Mammary epithelial cell (primary cell): ENCODE data around the gene ELK1.

Experiments used
- EZH2 ChIP-seq: IDR thresholded peaks from 2 replicates; pipeline ENCODE4 v1.6.1; 2012; ENCODE audit warnings: low read length, inconsistent platforms, borderline replicate concordance
- TF ChIP-seq, protein P1 (sequence below), 2 donors: IDR thresholded peaks in 1 of 2; conservative IDR thresholded peaks in 1 of 2; 2 replicates each; pipeline ENCODE4 v1.5.1; 2011 to 2012; ENCODE audit warnings: inconsistent platforms in 2 of 2, low read length in 2 of 2, mild to moderate bottlenecking in 2 of 2, control low read depth in 1 of 2, low read depth in 1 of 2; ENCODE audit not compliant: insufficient read depth in 1 of 2; ENCODE audit errors: extremely low read depth in 1 of 2

DNA sequence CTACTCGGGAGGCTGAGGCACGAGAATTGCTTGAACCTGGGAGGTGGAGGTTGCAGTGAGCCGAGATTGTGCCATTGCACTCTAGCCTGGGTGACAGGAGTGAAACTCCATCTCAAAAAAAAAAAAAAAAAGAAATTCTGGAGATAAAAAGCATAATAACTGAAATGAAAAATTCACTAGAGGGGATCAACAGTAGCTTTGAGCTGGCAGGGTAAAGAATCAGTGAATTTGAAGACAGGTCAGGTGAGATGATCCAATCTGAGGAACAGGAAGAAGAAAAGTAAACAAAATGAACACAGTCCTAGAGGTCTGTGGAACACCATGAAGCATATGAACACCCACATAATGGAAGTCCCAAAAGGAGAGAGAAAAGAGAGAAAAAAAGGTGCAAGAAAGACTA is 53.1 kb downstream of the ELK1 start:
- TF ChIP-seq, protein P1, sequence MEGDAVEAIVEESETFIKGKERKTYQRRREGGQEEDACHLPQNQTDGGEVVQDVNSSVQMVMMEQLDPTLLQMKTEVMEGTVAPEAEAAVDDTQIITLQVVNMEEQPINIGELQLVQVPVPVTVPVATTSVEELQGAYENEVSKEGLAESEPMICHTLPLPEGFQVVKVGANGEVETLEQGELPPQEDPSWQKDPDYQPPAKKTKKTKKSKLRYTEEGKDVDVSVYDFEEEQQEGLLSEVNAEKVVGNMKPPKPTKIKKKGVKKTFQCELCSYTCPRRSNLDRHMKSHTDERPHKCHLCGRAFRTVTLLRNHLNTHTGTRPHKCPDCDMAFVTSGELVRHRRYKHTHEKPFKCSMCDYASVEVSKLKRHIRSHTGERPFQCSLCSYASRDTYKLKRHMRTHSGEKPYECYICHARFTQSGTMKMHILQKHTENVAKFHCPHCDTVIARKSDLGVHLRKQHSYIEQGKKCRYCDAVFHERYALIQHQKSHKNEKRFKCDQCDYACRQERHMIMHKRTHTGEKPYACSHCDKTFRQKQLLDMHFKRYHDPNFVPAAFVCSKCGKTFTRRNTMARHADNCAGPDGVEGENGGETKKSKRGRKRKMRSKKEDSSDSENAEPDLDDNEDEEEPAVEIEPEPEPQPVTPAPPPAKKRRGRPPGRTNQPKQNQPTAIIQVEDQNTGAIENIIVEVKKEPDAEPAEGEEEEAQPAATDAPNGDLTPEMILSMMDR (conservative IDR thresholded peaks at IDR 0.05 in 1 of 2, IDR thresholded peaks at IDR 0.05 in 1 of 2; ENCODE audit: extremely low read depth in 1 of 2, insufficient read depth in 1 of 2, low read depth in 1 of 2, low read length in 2 of 2): no peak
- TF ChIP-seq EZH2: no peak
